OCI-LY1 (cell line): Measurements from ENCODE around the gene GPATCH3.

Experiments
- EZH2 ChIP-seq: fragments of 200-600 bp; sonication (generic), shearing (Covaris generic); IDR thresholded peaks from 2 replicates; pipeline ENCODE4 v1.8.0; 2017; ENCODE audit warnings: borderline replicate concordance, mixed run types, mild to moderate bottlenecking, antibody characterized with exemption, low read length, moderate library complexity, mixed read lengths
- TF ChIP-seq, protein P1 (sequence below): fragments of 200-600 bp; sonication (generic), shearing (Covaris generic); IDR thresholded peaks from 2 replicates; pipeline ENCODE4 v1.5.1; 2017; ENCODE audit warnings: mild to moderate bottlenecking, antibody characterized with exemption, low read length, moderate library complexity, mixed read lengths

DNA sequence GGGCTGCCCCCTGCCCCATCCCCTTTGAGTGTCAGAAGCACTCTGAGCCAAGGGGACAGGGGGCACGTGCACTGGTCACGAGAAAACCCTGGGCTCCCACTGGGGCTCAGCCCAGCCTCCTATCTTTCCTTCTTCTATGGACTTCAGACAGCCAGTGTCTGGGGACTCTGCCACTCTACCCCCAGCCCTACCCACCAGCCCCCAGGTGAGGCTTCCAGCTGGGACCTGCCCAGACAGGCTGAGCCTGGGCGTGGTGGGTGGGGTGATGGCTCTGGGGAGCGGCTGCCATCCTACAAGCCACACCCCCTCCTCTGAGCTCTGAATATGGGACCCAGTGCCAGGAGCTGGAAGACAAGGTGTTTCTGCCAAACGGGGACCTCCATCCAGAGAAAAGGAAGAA is 45.4 kb downstream of the GPATCH3 start:
- TF ChIP-seq, protein P1, sequence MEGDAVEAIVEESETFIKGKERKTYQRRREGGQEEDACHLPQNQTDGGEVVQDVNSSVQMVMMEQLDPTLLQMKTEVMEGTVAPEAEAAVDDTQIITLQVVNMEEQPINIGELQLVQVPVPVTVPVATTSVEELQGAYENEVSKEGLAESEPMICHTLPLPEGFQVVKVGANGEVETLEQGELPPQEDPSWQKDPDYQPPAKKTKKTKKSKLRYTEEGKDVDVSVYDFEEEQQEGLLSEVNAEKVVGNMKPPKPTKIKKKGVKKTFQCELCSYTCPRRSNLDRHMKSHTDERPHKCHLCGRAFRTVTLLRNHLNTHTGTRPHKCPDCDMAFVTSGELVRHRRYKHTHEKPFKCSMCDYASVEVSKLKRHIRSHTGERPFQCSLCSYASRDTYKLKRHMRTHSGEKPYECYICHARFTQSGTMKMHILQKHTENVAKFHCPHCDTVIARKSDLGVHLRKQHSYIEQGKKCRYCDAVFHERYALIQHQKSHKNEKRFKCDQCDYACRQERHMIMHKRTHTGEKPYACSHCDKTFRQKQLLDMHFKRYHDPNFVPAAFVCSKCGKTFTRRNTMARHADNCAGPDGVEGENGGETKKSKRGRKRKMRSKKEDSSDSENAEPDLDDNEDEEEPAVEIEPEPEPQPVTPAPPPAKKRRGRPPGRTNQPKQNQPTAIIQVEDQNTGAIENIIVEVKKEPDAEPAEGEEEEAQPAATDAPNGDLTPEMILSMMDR: no peak
- TF ChIP-seq EZH2: no peak
